ENCODE measurements around the gene COL11A1.
"Not testable (repeated sequence)": the region's sequence is repeated elsewhere in the genome, so short reads cannot be mapped to it uniquely, and the experiment has no call there.

Gene COL11A1

DNA sequence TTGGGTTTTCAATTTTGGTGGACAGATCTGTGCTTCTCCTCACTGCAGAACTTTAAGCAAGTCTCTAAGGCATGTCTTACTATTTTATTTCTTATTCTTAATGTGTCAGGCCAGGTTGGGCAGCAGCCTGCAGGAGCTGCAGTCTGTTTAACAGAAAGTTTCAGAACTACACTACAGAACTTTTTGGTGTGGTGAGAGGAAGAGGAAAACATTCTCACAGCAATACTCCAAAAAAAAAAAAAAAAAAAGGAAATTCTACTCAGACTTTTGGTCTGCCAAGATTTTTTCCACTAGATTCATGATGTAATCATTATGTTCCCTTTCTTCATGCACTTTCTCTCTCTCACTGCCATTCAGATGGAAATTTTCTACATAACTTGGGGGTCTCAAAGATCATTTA is 255.2 kb downstream of the COL11A1 start:
- Mint-ChIP-seq H3K4me3 (no peak overlapping the region), H3K27ac (no peak overlapping the region), H3K27me3 (no peaks in the 10 kb centered on the region), H3K4me1 (ENCODE audit: low read depth) (no peaks in the 10 kb centered on the region), H3K36me3 (ENCODE audit: low read depth) (no peaks in the 10 kb centered on the region), H3K9me3 (peaks cover 4% of the 10 kb centered on the region)

DNA sequence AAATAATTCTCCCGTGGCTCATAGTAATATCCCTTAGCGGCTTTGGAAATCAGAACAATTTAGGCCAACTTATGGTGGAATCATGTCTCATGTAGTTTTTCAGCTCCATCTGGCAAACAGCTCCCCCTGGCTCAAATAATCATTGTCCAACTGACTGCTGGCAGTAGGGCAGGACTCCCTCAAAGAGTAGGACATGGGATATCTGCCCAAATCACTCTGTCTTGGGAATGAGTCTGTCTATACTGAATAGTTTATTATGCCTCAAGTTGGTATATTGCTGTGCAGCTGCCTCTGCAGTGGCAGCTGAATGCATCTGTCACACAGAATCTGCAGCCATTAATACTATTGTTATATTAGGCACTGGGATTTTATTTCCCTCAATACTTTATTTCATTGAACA is 255.7 kb downstream of the COL11A1 start:
- peaks cover 4% of the 10 kb centered on the region for H3K9me3 Mint-ChIP-seq
- no peaks in the 10 kb centered on the region for H3K36me3 Mint-ChIP-seq (ENCODE audit: low read depth)
- H3K4me1 Mint-ChIP-seq (ENCODE audit: low read depth), result no peaks in the 10 kb centered on the region
- H3K27ac Mint-ChIP-seq, result no peak overlapping the region
- no peak overlapping the region for H3K4me3 Mint-ChIP-seq
- H3K27me3 Mint-ChIP-seq, result no peaks in the 10 kb centered on the region

DNA sequence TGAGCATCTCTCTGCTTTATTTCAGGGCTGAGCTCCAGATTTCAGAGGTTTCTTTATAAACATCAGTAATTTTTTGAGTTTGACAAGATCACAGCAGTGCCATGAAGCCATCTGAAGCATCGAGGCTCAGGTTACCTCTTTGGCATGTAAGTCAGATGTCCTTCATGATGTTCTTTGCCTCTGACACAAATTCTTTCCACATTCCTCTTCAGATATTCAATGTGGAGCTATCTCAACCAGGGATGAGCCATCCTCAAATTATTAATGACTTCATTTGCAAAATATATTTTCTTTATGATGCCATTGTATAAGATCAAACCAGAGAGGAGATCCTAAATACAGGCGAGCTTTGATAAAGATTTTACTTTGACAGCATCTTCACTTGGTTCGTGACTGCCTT is 256.7 kb downstream of the COL11A1 start:
- Mint-ChIP-seq H3K9me3 (peaks cover 4% of the 10 kb centered on the region), H3K27ac (no peak overlapping the region), H3K36me3 (ENCODE audit: low read depth) (no peaks in the 10 kb centered on the region), H3K4me1 (ENCODE audit: low read depth) (no peaks in the 10 kb centered on the region), H3K4me3 (no peak overlapping the region), H3K27me3 (no peaks in the 10 kb centered on the region)

DNA sequence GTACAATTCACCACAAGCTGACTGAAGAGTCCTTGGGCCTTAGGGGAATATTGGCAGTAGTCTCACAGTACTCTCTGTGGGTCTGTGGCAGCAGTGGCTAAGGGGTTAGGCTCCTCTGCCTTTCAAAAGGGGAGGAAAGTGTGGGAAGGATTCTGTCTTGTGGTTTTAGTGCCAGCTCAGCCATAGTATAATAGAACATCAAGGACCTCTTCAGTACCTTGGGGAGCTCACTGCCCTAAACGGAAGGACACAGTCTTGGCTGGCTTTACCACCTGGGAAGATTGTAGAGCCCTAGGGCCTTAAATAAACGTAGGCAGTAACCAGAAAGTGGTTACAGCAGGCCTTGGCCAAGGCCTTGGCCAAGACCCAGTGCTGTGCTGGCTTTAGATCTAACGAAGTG is 265.7 kb downstream of the COL11A1 start:
- Mint-ChIP-seq H3K4me3 (no peak overlapping the region), H3K27ac (no peak overlapping the region), H3K9me3 (peaks cover 4% of the 10 kb centered on the region), H3K4me1 (ENCODE audit: low read depth) (no peaks in the 10 kb centered on the region), H3K36me3 (ENCODE audit: low read depth) (no peaks in the 10 kb centered on the region), H3K27me3 (no peaks in the 10 kb centered on the region)

DNA sequence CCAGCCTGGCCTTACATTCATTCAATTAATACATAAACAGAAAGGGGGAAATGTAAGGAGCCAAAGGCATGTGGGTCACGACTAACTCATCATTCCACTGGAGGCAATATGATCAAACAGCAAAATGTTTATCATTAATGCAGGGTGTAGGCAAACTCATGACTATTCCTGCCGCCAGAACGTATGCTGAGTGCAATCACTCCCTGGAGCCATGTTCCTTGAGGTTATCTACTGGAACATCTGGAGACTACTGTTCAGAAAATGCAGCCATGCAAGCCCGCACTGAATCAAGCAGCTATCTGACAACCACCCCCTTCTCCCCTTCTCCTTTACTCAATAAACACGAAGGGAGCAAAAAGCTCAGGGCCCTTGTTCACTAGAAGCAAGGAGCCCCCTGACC is 267.6 kb downstream of the COL11A1 start:
- H3K4me1 Mint-ChIP-seq (ENCODE audit: low read depth), result no peaks in the 10 kb centered on the region
- H3K36me3 Mint-ChIP-seq (ENCODE audit: low read depth), result no peaks in the 10 kb centered on the region
- H3K9me3 Mint-ChIP-seq, result no peaks in the 10 kb centered on the region
- no peak overlapping the region for H3K27ac Mint-ChIP-seq
- H3K27me3 Mint-ChIP-seq, result no peaks in the 10 kb centered on the region
- no peak overlapping the region for H3K4me3 Mint-ChIP-seq

DNA sequence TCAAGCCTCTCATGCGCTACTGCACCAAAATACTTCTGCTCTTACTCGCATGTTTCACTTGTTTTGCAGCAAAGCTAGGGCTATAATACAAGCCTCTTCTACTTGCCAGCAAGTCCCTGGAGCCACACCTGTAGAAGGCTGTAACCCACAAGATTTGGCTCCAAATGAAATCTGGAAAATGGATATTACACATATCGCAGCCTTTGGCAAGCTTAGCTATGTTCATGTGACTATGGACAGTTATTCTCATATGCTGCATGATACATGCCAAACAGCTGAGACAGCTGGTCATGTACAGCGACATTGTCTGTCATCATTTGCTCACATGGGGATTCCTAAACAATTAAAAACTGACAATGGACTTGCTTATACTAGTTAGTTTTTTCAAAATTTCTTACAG is 270.3 kb downstream of the COL11A1 start:
- Mint-ChIP-seq H3K9me3 (peaks cover 4% of the 10 kb centered on the region), H3K36me3 (ENCODE audit: low read depth) (no peaks in the 10 kb centered on the region), H3K4me3 (no peak overlapping the region), H3K27ac (no peak overlapping the region), H3K27me3 (no peaks in the 10 kb centered on the region), H3K4me1 (ENCODE audit: low read depth) (no peaks in the 10 kb centered on the region)

DNA sequence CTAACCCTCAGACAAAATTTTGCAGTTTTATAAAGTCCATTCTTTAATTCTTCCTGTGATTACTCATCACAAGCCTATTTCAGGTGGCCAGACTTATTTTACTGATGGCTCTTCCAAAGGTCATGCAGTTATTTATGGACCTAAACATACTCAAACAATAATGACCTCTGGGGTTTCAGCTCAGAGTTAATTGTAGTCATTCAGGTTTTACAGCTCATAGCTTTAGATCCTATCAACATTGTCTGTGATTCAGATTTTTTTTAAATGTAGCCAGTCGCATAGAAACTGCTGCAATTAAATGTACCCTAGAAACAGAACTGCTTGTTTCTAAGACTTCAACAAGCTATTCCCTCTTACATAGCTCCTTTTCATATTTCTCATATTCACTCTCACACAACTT is 270.8 kb downstream of the COL11A1 start:
- Mint-ChIP-seq H3K27ac (no peak overlapping the region), H3K36me3 (ENCODE audit: low read depth) (no peaks in the 10 kb centered on the region), H3K9me3 (peaks cover 4% of the 10 kb centered on the region), H3K4me1 (ENCODE audit: low read depth) (no peaks in the 10 kb centered on the region), H3K27me3 (no peaks in the 10 kb centered on the region), H3K4me3 (no peak overlapping the region)

DNA sequence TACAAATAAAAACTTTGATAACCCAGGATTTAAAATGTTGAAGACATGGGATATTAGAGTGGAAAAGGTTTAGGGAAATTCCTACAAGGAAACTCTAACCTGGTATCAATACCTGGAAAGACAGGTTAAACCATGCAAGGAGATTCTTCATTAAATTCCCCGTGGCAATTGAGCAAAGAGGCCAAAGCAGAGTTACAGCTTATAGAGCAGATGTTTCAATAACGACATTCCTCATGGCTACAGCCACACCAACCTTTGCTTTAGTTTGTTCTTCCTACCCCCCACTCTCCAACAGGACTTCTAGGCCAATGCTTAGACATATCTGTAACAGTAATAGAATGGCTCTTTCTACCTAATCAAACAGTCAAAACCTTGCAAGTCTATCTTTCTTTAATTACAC is 271.3 kb downstream of the COL11A1 start:
- Mint-ChIP-seq H3K9me3 (peaks cover 4% of the 10 kb centered on the region), H3K27ac (no peak overlapping the region), H3K27me3 (no peaks in the 10 kb centered on the region), H3K4me3 (no peak overlapping the region), H3K36me3 (ENCODE audit: low read depth) (no peaks in the 10 kb centered on the region), H3K4me1 (ENCODE audit: low read depth) (no peaks in the 10 kb centered on the region)

DNA sequence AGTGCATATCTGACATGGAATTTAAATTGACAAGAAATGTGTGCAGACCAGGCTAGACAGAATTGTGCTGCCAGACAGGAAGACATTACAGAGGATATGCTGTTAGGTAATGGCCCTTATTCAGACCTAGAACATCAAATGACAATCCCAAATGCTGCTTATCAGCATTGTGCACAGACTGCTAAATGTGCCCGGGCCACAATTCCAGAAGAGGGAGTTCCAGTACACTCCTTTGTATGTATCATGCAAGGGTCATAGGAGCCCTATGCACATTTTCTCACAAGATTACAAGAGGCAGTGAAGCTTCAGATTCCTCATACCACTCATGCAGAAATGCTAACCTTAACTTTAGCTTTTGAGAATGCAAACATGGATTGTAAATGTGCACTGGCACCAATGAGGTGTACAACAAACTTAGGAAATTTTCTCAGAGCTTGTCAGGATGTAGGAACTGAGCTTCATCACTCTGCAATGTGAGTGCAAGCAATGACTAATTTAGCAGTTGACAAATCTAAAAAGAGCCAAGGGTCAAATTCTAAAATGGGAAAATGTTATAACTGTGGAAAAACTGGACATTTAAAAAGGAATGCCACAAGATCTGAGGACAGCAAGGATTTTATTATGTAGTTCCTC is 273.5 kb downstream of the COL11A1 start:
- Mint-ChIP-seq H3K4me1 (ENCODE audit: low read depth) (no peaks in the 10 kb centered on the region), H3K9me3 (peaks cover 7% of the 10 kb centered on the region), H3K27me3 (no peaks in the 10 kb centered on the region), H3K27ac (no peak overlapping the region), H3K36me3 (ENCODE audit: low read depth) (no peaks in the 10 kb centered on the region), H3K4me3 (no peak overlapping the region)

DNA sequence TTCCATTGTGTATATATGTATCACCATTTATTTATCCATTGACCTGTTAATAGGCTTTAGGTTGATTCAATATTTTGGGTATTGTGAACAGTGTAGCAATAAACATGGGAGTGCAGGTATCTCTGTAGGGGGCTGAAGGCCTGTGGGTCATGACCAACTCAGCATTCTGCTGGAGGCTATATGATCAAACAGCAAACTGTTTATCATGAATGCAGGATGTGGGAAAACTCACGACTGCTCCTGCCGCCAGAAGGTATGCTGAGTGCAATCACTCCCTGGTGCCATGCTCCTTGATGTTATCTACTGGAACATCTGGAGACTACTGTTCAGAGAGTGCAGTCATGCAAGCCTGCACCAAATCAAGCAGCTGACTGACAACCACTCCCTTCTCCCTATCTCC is 275.2 kb downstream of the COL11A1 start:
- Mint-ChIP-seq H3K9me3 (peaks cover 11% of the 10 kb centered on the region), H3K4me3 (no peak overlapping the region), H3K27ac (no peak overlapping the region), H3K36me3 (ENCODE audit: low read depth) (no peaks in the 10 kb centered on the region), H3K4me1 (ENCODE audit: low read depth) (no peaks in the 10 kb centered on the region), H3K27me3 (no peaks in the 10 kb centered on the region)

DNA sequence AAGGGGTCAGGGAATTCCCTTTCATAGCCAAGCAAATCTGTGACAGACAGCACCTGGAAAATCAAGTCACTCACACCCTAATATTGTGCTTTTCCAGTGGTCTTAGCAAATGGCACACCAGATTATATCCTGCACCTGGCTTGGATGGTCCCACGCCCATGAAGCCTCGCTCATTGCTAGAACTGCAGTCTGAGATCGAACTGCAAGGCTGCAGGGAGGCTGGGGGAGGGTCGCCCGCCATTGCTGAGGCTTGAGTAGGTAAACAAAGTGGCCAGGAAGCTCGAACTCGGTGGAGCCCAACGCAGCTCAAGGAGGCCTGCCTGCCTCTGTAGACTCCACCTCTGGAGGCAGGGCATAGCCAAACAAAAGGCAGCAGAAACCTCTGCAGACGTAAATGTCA is 281.6 kb downstream of the COL11A1 start:
- peaks cover 18% of the 10 kb centered on the region for H3K9me3 Mint-ChIP-seq
- not testable (repeated sequence) for H3K4me1 Mint-ChIP-seq (ENCODE audit: low read depth); H3K36me3 Mint-ChIP-seq (ENCODE audit: low read depth); H3K4me3 Mint-ChIP-seq; H3K27ac Mint-ChIP-seq; H3K27me3 Mint-ChIP-seq
